GM20000 (cell line): ENCODE measurements around the gene TSG101.
A peak's percentile ranks its signal among the peaks of the same experiment; 100 is the strongest.

Experiments used
- DNase-seq: peaks from one replicate; pipeline ENCODE4 v3.0.0; 2012; ENCODE audit warnings: low spot score
- TF ChIP-seq, protein P1 (sequence below): IDR thresholded peaks from 2 replicates; pipeline ENCODE4 v1.5.1; 2012; ENCODE audit warnings: mild to moderate bottlenecking, control low read depth; ENCODE audit errors: extremely low read depth, missing control alignments

Gene TSG101

GRCh38 chr11:18523084-18523483, 3.7 kb downstream of the TSG101 start:
- DNase-seq: no peak
- TF ChIP-seq, protein P1, sequence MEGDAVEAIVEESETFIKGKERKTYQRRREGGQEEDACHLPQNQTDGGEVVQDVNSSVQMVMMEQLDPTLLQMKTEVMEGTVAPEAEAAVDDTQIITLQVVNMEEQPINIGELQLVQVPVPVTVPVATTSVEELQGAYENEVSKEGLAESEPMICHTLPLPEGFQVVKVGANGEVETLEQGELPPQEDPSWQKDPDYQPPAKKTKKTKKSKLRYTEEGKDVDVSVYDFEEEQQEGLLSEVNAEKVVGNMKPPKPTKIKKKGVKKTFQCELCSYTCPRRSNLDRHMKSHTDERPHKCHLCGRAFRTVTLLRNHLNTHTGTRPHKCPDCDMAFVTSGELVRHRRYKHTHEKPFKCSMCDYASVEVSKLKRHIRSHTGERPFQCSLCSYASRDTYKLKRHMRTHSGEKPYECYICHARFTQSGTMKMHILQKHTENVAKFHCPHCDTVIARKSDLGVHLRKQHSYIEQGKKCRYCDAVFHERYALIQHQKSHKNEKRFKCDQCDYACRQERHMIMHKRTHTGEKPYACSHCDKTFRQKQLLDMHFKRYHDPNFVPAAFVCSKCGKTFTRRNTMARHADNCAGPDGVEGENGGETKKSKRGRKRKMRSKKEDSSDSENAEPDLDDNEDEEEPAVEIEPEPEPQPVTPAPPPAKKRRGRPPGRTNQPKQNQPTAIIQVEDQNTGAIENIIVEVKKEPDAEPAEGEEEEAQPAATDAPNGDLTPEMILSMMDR: no peak

DNA sequence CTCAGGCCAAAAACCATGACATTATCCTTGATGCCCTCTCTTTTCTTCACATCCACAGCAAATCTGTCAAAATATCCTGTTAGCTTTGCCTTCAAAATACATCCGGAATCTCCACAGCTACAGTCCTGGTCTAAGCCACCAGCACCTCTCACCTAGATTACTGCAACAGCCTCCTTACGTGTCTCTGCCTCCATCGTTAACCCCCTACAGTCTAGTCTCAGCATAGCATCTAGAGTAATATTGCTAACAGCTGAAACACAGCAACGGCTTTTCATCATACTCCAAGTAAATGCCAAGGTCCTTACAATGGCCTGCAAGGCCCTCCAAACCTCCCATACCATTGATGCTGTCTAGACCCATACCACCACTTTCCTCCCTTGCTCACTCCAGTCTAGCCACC, 4.4 kb downstream of the TSG101 start:
- TF ChIP-seq, protein P1: peak; percentile 14
- no peak for DNase-seq

DNA sequence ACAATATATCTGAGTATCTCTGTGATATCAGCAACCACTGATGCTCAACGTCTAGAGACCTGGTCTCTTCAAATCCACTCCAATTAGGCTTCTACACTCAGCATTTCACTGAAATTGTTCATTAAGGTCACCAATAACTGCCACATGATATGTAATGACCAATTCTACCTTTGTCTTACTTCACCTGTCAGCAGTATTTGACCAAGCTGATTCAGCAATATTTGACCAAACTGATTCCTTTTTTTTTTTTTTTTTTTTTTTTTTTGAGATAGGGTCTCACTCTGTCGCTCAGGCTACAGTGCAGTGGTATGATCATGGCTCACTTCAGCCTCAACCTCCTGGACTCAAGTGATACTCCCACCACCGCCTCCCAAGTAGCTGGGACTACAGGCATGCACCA, 5.6 kb downstream of the TSG101 start:
- DNase-seq: no peak
- TF ChIP-seq, protein P1: no peak

- TF ChIP-seq, protein P1: no peak
- DNase-seq: no peak
These were observed 24.4 kb downstream of the TSG101 start for GRCh38 chr11:18502352-18502751.

DNA sequence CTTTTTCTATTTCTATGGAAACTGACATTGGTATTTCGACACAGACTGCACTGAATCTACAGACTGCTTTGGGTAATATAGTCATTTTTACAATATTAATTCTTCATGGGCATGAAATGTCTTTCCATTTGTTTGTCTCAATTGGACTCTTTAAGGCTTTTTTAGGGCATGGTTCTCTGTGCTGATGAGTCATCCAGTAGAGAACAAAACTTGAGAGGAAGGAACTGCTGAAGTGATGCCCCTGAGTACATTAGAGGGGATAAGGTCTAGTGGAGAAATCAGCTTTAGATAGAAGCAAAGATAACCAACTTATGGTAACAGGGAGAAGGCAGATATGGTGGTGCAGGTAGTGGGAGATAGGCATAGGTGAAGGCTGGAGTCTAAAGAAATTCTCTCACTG, 25.1 kb downstream of the TSG101 start:
- TF ChIP-seq, protein P1: no peak
- no peak for DNase-seq

- TF ChIP-seq, protein P1: no peak
- no peak for DNase-seq
These were observed 28.7 kb downstream of the TSG101 start for GRCh38 chr11:18498039-18498438.

DNA sequence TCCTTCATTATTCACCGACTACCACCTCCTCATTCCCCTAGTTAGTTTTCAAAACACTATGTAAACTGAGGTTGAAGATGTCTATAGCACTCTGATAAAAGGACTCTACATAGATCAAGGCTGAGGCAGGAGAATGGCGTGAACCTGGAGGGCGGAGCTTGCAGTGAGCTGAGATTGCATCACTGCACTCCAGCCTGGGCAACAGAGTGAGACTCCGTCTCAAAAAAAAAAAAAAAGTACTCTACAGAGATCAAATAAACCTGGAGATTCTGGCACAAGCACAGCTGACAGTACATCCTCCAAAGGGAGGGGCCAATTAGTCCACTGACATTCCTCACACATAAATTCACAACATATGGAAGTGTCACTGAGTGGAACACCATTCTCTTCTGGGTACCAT, 31.0 kb downstream of the TSG101 start:
- DNase-seq: no peak
- TF ChIP-seq, protein P1: no peak

DNA sequence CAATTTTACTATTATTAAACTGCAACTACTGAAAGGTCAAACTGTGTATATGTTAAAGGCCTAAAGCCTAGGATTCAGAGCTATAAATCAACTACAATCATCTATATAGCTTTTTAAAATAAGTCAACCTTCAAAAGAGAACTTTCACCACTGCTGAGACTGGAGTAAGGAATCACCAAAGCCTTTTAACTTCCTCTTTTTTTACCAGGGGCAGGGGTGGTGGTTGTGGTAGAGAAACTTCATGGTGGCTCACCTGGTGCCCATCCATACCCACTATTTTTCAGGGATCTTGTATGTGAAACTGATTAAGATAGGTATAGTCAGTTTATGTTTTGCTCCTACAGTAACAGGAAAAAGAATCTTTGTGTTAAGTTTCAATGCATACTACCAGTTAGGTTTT, 31.5 kb downstream of the TSG101 start:
- TF ChIP-seq, protein P1: no peak
- DNase-seq: no peak
